Prostate gland (tissue), 2 donors: Measurements from ENCODE around the gene ATP1A2.

Source experiments
- POLR2A ChIP-seq: fragments of 450-650 bp; IDR thresholded peaks from one replicate; pipeline ENCODE4 v1.6.1; 2016; ENCODE audit warnings: antibody characterized with exemption, mild to moderate bottlenecking
- TF ChIP-seq, protein P1 (sequence below), 4 experiments: fragments of 200-600 bp in 2 of 4; fragments of 450-650 bp in 2 of 4; sonication (generic) in 2 of 4; IDR thresholded peaks; 1 replicate in 3 of 4; 2 replicates in 1 of 4; pipeline ENCODE4 v1.5.1; 2016 to 2019; ENCODE audit warnings: antibody characterized with exemption in 4 of 4, mild to moderate bottlenecking in 2 of 4, moderate library complexity in 2 of 4

DNA sequence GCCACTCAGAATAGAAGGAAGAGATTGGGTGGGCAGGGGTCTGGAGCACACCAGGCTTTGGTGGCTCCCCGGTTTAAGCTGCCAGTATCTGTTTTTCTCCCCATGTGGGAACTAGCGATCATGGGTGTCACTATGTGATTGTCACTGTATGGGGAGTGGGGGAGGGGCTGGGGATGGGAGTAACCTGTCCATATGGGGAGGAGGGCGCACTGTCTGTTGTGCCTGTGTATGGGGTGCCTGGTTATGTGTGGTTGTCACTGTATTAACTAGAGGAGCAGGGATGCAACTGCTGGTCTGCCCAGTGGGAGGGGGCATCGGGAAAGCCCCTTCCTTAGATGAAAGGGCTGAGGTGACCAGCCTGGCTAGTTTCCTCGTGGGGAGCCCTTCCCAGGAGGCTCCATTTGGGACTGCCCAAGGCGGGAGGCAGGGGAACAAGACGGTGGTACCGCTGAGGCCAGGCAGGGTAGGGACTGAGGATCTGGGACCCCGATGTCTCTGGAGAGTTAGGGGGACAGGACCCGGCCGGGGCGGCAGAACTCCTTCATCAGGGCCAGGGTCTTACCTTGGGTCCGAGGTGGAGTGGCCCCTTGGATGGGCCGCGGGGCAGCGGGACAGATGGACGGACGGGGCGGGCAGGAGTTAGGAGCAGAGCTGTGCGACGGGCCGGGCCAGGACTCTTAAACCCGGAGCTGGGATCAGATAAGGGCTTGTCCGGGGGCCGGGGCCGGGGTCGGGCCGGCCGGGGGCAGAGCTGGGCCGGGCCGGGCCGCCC lies 45.9 kb upstream of the ATP1A2 start, which contains the start of gene KCNJ10:
- TF ChIP-seq, protein P1, sequence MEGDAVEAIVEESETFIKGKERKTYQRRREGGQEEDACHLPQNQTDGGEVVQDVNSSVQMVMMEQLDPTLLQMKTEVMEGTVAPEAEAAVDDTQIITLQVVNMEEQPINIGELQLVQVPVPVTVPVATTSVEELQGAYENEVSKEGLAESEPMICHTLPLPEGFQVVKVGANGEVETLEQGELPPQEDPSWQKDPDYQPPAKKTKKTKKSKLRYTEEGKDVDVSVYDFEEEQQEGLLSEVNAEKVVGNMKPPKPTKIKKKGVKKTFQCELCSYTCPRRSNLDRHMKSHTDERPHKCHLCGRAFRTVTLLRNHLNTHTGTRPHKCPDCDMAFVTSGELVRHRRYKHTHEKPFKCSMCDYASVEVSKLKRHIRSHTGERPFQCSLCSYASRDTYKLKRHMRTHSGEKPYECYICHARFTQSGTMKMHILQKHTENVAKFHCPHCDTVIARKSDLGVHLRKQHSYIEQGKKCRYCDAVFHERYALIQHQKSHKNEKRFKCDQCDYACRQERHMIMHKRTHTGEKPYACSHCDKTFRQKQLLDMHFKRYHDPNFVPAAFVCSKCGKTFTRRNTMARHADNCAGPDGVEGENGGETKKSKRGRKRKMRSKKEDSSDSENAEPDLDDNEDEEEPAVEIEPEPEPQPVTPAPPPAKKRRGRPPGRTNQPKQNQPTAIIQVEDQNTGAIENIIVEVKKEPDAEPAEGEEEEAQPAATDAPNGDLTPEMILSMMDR (IDR thresholded peaks at IDR 0.05) = no peak
- no peak for TF ChIP-seq POLR2A
